ENCODE measurements around the gene ELAVL3.
"Not testable (repeated sequence)": the region's sequence is repeated elsewhere in the genome, so short reads cannot be mapped to it uniquely, and the experiment has no call there.

Gene ELAVL3

DNA sequence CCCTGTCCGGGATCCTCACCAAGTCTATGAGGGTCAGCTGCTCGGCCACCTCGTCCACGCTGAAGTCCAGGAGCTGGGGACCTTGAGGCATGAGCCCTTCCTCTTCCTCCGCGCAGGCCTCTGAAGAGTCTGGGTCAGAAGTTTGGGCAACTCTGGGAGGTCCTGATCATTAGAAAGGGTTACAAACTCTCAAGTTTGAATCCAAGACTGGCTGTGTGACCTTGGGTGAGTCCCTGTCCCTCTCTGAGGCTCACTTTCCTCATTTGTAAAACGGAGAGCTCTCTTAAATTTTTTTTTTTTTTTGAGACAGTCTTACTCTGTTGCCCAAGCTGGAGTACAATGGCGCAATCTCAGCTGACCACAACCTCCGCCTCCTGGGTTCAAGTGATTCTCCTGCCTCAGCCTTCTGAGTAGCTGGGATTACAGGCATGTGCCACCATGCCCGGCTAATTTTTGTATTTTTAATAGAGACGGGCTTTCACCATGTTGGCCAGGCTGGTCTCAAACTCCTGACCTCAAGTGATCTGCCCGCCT lies 74.1 kb downstream of the ELAVL3 start:
- not testable (repeated sequence) for DNase-seq (ENCODE audit: low spot score)

DNA sequence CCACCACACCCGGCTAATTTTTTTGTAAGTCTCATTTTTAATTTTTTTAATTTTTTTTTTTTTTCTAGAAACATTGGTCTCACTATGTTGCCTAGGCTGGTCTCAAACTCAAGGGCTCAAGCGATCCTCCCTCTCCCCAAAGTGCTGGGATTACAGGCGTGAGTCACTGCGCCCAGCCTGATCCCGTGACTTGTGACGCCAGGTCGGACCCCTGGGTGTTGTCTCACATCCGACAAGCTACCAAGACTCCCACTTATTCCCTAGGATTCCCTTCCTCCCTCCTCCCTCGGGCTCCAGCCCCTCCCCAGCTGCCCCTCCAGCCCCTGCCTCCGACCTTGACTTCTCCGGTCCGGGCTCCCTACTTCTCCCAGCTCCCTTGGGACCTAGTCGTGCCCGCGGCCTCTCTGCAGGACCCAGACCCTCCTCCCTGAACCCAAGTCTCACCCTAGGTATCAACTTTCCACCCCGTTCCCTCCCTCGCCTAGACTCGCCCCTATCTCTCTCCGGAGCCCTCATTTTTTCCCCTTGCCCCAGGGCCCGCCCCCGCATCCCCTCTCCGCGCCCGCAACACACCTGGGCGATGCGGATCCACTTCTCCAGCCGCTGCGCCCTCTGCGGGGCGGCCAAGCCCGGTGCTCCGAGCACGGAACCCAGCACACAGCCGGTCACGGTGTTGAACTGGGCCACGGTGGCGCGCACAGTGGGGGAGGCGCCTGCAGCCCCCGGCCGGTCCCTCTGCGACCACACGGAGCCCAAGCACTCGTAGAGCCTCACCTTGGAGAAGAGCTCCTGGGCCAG lies 74.8 kb downstream of the ELAVL3 start:
- DNase-seq (ENCODE audit: low spot score) = no peak

DNA sequence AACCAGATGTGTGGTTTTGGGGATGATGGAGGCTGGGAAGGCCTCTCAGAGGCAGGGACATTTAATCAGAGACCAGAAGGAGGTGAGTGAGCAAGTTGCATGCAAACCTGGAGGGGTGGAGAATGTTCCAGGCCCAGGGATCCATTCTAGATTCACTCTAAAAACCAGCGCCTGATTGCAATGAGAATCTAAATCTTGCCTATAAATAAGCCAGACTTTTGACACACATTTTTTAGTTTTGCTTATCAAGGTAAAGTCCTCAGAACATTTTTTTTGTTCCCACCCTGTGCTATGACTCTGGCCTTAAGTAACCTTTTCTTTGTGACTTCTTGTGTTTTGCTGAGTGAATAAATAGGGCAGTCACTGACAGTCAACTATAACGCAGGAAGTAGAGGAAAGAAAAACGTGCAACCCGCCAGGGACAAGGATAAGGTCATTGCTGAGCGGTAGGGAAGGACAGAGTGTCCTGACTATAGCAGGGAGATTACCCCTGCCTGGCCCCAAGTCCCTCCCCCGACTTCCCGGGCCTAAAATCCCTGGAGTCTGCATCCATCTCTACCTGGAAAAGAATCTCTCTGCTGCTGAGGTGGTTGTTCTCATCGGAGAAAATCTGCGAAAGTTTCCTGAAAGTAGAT lies 76.1 kb downstream of the ELAVL3 start:
- no peak for DNase-seq (ENCODE audit: low spot score)

DNA sequence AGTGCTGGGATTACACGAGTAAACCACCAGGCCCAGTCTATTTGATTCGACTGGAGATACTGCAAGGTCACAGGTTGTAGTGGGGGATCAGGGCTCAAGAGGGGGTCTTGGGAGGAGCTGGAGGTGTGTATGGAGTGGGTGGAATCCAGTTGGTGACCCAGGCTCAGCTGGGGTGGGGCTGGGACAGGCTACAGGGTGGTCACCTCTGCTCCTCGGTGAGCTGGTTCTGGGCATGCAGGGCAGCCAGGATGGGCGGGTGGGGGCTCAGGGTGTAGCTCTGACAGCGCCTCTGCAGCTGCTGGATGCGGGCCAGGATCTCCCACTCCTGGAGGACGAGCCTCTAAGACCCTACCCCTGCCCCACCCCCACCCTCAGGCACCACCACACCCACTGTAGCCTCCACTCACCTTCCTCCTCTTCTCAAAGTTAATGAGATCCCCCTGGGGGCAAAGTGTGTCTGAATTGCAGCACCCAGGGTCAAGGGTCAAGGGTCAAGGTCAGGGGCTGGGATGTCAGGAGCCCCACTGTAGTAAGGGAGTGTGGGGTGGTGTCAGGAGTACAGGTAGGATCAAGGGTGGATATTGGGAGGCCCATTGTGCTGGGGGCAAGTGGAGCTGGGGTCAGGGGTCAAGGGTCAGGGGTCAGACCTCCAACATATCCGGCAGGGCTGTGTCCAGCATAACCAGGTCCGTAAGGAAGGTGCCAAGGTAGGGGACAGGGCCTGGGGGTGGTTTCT lies 78.9 kb downstream of the ELAVL3 start:
- DNase-seq (ENCODE audit: low spot score) = no peak
